Mesenchymal stem cell (in vitro differentiated cells and primary cell): ENCODE measurements around the gene ABHD8.

ENCODE experiments used
- DNase-seq: peaks from one replicate; pipeline ENCODE4 v3.0.0-alpha.2; 2013
- H2AFZ ChIP-seq: one replicate; pipeline ENCODE4 v1.6.1; 2013; ENCODE audit warnings: low read depth, mild to moderate bottlenecking, control low read depth, inconsistent platforms, low read length, moderate library complexity
- H2AK5ac ChIP-seq: 2 replicates; pipeline ENCODE4 v1.6.1; 2013; ENCODE audit warnings: low read length, moderate library complexity, mild to moderate bottlenecking, inconsistent platforms; ENCODE audit not compliant: severe bottlenecking
- H2BK120ac ChIP-seq: one replicate; pipeline ENCODE4 v1.6.1; 2013; ENCODE audit warnings: low read depth, mild to moderate bottlenecking, inconsistent platforms, low read length, moderate library complexity
- H2BK12ac ChIP-seq, 2 experiments: one replicate each; pipeline ENCODE4 v1.6.1; 2013; ENCODE audit warnings: inconsistent platforms in 2 of 2, low read length in 2 of 2, mild to moderate bottlenecking in 2 of 2, moderate library complexity in 2 of 2, control low read depth in 1 of 2
- H2BK15ac ChIP-seq: one replicate; pipeline ENCODE4 v1.6.1; 2013; ENCODE audit warnings: mild to moderate bottlenecking, low read depth, inconsistent platforms; ENCODE audit not compliant: poor library complexity, severe bottlenecking
- H2BK5ac ChIP-seq: 2 replicates; pipeline ENCODE4 v1.6.1; 2013; ENCODE audit warnings: low read depth, mild to moderate bottlenecking, low read length, control low read depth, inconsistent platforms; ENCODE audit not compliant: poor library complexity, severe bottlenecking
- H3K14ac ChIP-seq, 2 experiments: one replicate each; pipeline ENCODE4 v1.6.1; 2013; ENCODE audit warnings: inconsistent platforms in 2 of 2, low read length in 2 of 2, control low read depth in 1 of 2, mild to moderate bottlenecking in 1 of 2, moderate library complexity in 1 of 2
- H3K18ac ChIP-seq, 2 experiments: one replicate each; pipeline ENCODE4 v1.6.1; 2013; ENCODE audit warnings: inconsistent platforms in 2 of 2, low read length in 2 of 2, control low read depth in 1 of 2, low read depth in 1 of 2, mild to moderate bottlenecking in 1 of 2
- H3K23ac ChIP-seq, 2 experiments: one replicate each; pipeline ENCODE4 v1.6.1; 2013; ENCODE audit warnings: inconsistent platforms in 2 of 2, low read length in 2 of 2, mild to moderate bottlenecking in 2 of 2, moderate library complexity in 2 of 2, control low read depth in 1 of 2
- H3K27ac ChIP-seq: 2 replicates; pipeline ENCODE4 v1.5.1; 2013; ENCODE audit warnings: mild to moderate bottlenecking, moderate library complexity, low read length, control low read depth, inconsistent platforms; ENCODE audit not compliant: poor library complexity, severe bottlenecking
- H3K27me3 ChIP-seq, 2 experiments: 2 replicates each; pipeline versions ENCODE4 v1.6.1 to v1.7.0; 2013; ENCODE audit warnings: low read length in 2 of 2, mild to moderate bottlenecking in 2 of 2, moderate library complexity in 2 of 2, control low read depth in 1 of 2, inconsistent platforms in 1 of 2; ENCODE audit not compliant: control insufficient read depth in 1 of 2, insufficient read depth in 1 of 2
- H3K36me3 ChIP-seq, 2 experiments: 2 replicates each; pipeline versions ENCODE4 v1.6.1 to v1.7.0; 2013; ENCODE audit warnings: low read length in 2 of 2, control low read depth in 1 of 2, inconsistent platforms in 1 of 2, low read depth in 1 of 2, mild to moderate bottlenecking in 1 of 2; ENCODE audit not compliant: insufficient read depth in 2 of 2, control insufficient read depth in 1 of 2
- H3K4ac ChIP-seq, 2 experiments: one replicate each; pipeline ENCODE4 v1.6.1; 2013; ENCODE audit warnings: inconsistent platforms in 2 of 2, low read length in 2 of 2, mild to moderate bottlenecking in 2 of 2, moderate library complexity in 2 of 2, control low read depth in 1 of 2, low read depth in 1 of 2
- H3K4me1 ChIP-seq: 2 replicates; pipeline ENCODE4 v1.6.1; 2013; ENCODE audit warnings: low read depth, low read length, control low read depth; ENCODE audit not compliant: control insufficient read depth, insufficient read depth
- H3K4me2 ChIP-seq: 2 replicates; pipeline ENCODE4 v1.6.1; 2013; ENCODE audit warnings: low read length, mild to moderate bottlenecking, inconsistent platforms; ENCODE audit not compliant: poor library complexity, severe bottlenecking
- H3K4me3 ChIP-seq, 2 experiments: 2 replicates each; pipeline versions ENCODE4 v1.5.1 to v1.7.0; 2013; ENCODE audit warnings: low read length in 2 of 2, mild to moderate bottlenecking in 2 of 2, control low read depth in 1 of 2, low read depth in 1 of 2; ENCODE audit not compliant: insufficient read depth in 1 of 2
- H3K79me1 ChIP-seq: replicated peaks from 2 replicates; pipeline ENCODE4 v1.6.1; 2013; ENCODE audit warnings: mild to moderate bottlenecking, control low read depth, low read length, inconsistent platforms; ENCODE audit not compliant: poor library complexity, severe bottlenecking
- H3K9ac ChIP-seq: 2 replicates; pipeline ENCODE4 v1.7.0; 2013; ENCODE audit warnings: mild to moderate bottlenecking, low read length, moderate library complexity
- H3K9me3 ChIP-seq: 2 replicates; pipeline ENCODE4 v1.7.0; 2013; ENCODE audit warnings: mild to moderate bottlenecking, low read length; ENCODE audit not compliant: control insufficient read depth
- H4K8ac ChIP-seq: one replicate; pipeline ENCODE4 v1.6.1; 2013; ENCODE audit warnings: inconsistent platforms, mild to moderate bottlenecking, low read length, moderate library complexity
- H4K91ac ChIP-seq: one replicate; pipeline ENCODE4 v1.6.1; 2013; ENCODE audit warnings: mild to moderate bottlenecking, low read length, inconsistent platforms
- WGBS: methylation state at CpG from one replicate; pipeline ENCODE4 v1.1.7; 2013; ENCODE audit warnings: mixed read lengths; 5-methylcytosine and 5-hydroxymethylcytosine counted together

The ABHD8 gene

GRCh38 chr19:17262557-17262956 is 40.7 kb downstream of the ABHD8 start:
- no peak overlapping the region for H3K4ac ChIP-seq
- peaks cover 10% of the 10 kb centered on the region for H3K9me3 ChIP-seq
- H4K8ac ChIP-seq: no peak overlapping the region
- no peak overlapping the region for H3K23ac ChIP-seq
- H3K36me3 ChIP-seq: no peaks in the 10 kb centered on the region
- no peak overlapping the region for H2BK15ac ChIP-seq
- H2AFZ ChIP-seq: no peak overlapping the region
- H3K18ac ChIP-seq: no peak overlapping the region
- H3K4me1 ChIP-seq: no peaks in the 10 kb centered on the region
- H3K79me1 ChIP-seq: peaks cover under 1% of the 10 kb centered on the region
- no peak overlapping the region for H2BK12ac ChIP-seq
- no peak overlapping the region for H3K27ac ChIP-seq
- whole genome bisulfite sequencing: 81% methylated on average over 16 of the region's 16 CpGs
- H3K27me3 ChIP-seq: peaks cover 0 to 2% of the 10 kb centered on the region in 2 experiments
- no peak overlapping the region for H2BK120ac ChIP-seq
- no peak overlapping the region for H2BK5ac ChIP-seq
- H3K4me3 ChIP-seq: no peak overlapping the region
- H3K9ac ChIP-seq: no peak overlapping the region
- no peak for DNase-seq
- peak overlapping the region; percentile 29 for H4K91ac ChIP-seq
- H2AK5ac ChIP-seq: no peak overlapping the region
- H3K4me2 ChIP-seq: no peak overlapping the region
- H3K14ac ChIP-seq: no peak overlapping the region

DNA sequence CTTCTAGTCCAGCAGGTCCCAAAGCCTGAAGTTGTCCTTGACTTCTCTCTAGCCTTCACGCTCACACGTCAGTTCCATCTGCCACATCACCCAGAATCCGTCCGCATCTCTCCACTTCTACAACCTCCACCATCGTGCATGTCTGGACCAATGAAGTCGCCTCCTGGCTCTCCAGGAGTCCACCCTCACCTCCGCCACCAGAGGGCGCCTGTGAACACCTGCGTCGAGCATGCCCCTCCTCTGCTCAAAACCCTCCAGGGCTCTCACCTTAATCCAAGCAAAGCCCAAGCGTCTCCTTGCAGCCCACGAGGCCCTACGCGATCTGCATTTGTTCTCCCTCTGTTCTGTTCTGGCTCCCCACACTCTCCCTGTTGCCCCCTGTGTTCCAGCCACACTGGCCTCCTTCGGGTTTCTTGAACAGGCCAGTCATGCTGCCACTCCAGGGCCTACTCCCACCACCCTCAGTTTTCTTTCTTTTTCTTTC is 42.3 kb downstream of the ABHD8 start:
- H2BK120ac ChIP-seq: no peak overlapping the region
- 27% methylated on average over 14 of the region's 15 CpGs for WGBS
- H2BK12ac ChIP-seq: no peak overlapping the region
- no peak overlapping the region for H3K23ac ChIP-seq
- no peak overlapping the region for H3K4ac ChIP-seq
- no peak overlapping the region for H3K18ac ChIP-seq
- H4K91ac ChIP-seq: no peak overlapping the region
- H3K9ac ChIP-seq: no peak overlapping the region
- H2BK15ac ChIP-seq: no peak overlapping the region
- H2AFZ ChIP-seq: no peak overlapping the region
- DNase-seq: peak; percentile 71
- H3K9me3 ChIP-seq: peaks cover 10% of the 10 kb centered on the region
- no peaks in the 10 kb centered on the region for H3K36me3 ChIP-seq
- H3K14ac ChIP-seq: no peak overlapping the region
- H4K8ac ChIP-seq: no peak overlapping the region
- H3K27me3 ChIP-seq: peaks cover 0 to 10% of the 10 kb centered on the region in 2 experiments
- no peak overlapping the region for H3K27ac ChIP-seq
- no peak overlapping the region for H2AK5ac ChIP-seq
- H3K79me1 ChIP-seq: no peaks in the 10 kb centered on the region
- H3K4me1 ChIP-seq: no peaks in the 10 kb centered on the region
- no peak overlapping the region for H3K4me3 ChIP-seq
- no peak overlapping the region for H2BK5ac ChIP-seq
- H3K4me2 ChIP-seq: no peak overlapping the region

- H3K9ac ChIP-seq: no peak overlapping the region
- peaks cover 4% of the 10 kb centered on the region for H3K4me1 ChIP-seq
- H3K18ac ChIP-seq: no peak overlapping the region
- H3K27me3 ChIP-seq: peaks cover 0 to 10% of the 10 kb centered on the region in 2 experiments
- H2AFZ ChIP-seq: no peak overlapping the region
- 83% methylated on average over 1 of the region's 1 CpG for WGBS
- H2BK5ac ChIP-seq: no peak overlapping the region
- DNase-seq: no peak
- H3K9me3 ChIP-seq: peaks cover 10% of the 10 kb centered on the region
- H2BK12ac ChIP-seq: no peak overlapping the region
- H3K79me1 ChIP-seq: no peaks in the 10 kb centered on the region
- H2BK120ac ChIP-seq: no peak overlapping the region
- no peak overlapping the region for H3K14ac ChIP-seq
- no peak overlapping the region for H4K8ac ChIP-seq
- no peaks in the 10 kb centered on the region for H3K36me3 ChIP-seq
- no peak overlapping the region for H3K4ac ChIP-seq
- H2BK15ac ChIP-seq: no peak overlapping the region
- no peak overlapping the region for H3K4me2 ChIP-seq
- no peak overlapping the region for H3K4me3 ChIP-seq
- no peak overlapping the region for H2AK5ac ChIP-seq
- H3K23ac ChIP-seq: no peak overlapping the region
- no peak overlapping the region for H4K91ac ChIP-seq
- no peak overlapping the region for H3K27ac ChIP-seq
These were observed 43.3 kb downstream of the ABHD8 start for GRCh38 chr19:17259934-17260333.

- WGBS: 92% methylated on average over 9 of the region's 9 CpGs
- Histone ChIP-seq H2BK120ac (no peak overlapping the region), H3K9ac (no peak overlapping the region), H2AK5ac (no peak overlapping the region), H3K79me1 (no peaks in the 10 kb centered on the region), H2BK5ac (no peak overlapping the region), H2BK12ac (no peak overlapping the region), H3K9me3 (peaks cover 10% of the 10 kb centered on the region), H4K8ac (peak overlapping the region; percentile 19), H4K91ac (no peak overlapping the region), H2BK15ac (no peak overlapping the region), H3K4me2 (no peak overlapping the region), H3K4ac (no peak overlapping the region), H3K4me1 (peaks cover 5% of the 10 kb centered on the region), H3K27ac (no peak overlapping the region), H3K14ac (no peak overlapping the region), H3K36me3 (no peaks in the 10 kb centered on the region), H3K27me3 (peaks cover 0 to 13% of the 10 kb centered on the region in 2 experiments), H3K18ac (no peak overlapping the region), H3K23ac (no peak overlapping the region), H2AFZ (no peak overlapping the region), H3K4me3 (no peak overlapping the region)
- DNase-seq: peak; percentile 43
These were observed 44.0 kb downstream of the ABHD8 start for GRCh38 chr19:17259118-17259780.
